GM19240 (cell line): ENCODE data around the gene IL1RAPL1.
"Not testable (repeated sequence)": the region's sequence is repeated elsewhere in the genome, so short reads cannot be mapped to it uniquely, and the experiment has no call there.

Experiments
- DNase-seq: peaks from one replicate; pipeline ENCODE4 v3.0.0; 2011; ENCODE audit warnings: low spot score; ENCODE audit not compliant: insufficient read length

IL1RAPL1 gene

DNA sequence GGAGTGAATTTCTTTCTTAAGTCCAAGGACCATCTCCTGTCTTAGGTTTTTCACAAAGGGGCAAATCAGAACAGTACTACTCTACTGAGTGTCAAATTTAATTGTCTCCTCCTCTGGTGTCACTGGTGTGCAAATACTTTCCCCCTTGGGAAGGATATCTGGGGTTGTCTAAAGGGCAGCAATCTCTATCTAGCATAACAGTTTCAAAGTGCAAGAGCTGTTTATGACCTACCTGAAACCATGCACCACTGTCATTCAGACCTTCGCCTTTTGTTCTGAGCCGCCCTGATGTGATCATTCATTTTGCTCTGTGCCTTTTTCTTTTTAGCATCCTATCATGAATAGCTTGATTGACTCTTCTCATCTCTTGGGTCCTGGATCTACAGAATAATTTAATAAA, 39.3 kb downstream of the IL1RAPL1 start:
- DNase-seq = no peak

DNA sequence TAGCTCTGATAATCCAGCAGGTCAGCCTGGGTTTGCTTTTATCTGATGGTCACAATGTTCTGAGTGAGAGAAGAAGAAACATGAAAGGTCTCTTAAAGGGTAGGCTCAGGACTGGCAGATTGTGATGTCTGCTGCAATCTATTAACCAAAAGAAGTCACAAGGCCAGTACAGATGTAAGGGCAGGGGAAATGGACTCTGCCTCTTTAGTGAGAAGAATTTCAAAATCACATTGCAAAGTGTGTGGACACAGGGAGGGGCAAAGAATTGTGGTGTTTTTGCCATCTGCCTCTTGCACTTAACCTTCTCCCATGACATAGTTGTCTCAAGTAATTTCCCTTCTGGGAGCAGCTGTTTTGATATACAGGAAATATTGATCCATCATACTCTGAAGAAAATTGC, 40.9 kb downstream of the IL1RAPL1 start:
- DNase-seq = no peak

DNA sequence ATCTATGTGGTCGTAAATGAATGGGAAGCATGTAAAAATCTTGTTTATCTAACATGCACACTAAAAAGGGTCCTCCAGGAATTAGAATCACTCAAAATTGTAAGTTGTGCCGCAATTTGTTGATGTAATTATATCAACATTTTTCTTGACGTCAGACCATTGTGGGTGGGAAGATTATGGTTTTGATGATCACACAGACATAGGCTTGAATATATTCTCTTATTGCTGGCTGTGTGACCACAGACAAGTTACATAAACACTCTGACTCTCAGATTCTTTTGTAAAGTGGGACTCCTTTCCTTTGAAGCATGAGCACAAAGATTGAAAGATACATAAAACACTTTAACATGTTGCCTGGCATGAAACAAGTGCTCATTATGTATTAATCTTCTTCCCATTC, 51.5 kb downstream of the IL1RAPL1 start:
- DNase-seq = no peak

DNA sequence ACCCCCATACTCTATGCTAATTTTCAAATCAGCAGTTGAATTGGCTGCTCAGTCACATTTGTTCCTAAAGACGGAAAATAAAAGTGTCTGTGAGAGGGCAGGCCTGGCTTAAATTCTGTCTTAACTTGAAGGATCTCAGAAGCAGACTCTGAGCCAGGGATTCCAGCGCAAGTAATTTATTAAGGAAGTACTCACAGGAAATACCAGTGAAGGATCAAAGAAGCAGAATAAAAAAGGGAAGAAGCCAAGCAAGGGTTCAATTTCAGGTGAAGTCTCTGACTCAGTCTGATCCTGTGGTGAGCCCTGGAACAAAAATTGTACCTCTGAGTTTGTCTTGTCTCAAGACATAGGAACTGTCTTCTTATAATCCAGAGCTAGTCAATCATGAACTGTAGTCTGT, 52.2 kb downstream of the IL1RAPL1 start:
- no peak for DNase-seq

DNA sequence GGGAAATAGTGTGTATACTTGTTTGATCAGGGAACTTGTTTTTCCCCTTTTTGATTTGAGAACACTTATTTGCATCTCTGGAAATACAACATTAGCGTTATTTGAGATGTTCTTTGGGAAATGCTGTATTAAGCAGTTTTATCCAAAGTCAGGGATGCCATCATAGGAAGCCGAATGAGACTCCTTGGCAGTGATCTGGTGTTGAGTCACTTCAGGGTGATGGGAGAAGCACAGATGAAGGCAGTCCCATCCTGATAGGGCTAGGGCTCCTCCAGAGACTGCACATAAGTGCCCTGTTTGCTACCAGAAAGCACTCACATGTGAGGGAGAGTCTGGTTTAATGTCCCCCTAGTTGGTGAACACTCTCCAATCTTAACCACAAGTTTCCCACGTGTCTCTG, 62.3 kb downstream of the IL1RAPL1 start:
- no peak for DNase-seq

DNA sequence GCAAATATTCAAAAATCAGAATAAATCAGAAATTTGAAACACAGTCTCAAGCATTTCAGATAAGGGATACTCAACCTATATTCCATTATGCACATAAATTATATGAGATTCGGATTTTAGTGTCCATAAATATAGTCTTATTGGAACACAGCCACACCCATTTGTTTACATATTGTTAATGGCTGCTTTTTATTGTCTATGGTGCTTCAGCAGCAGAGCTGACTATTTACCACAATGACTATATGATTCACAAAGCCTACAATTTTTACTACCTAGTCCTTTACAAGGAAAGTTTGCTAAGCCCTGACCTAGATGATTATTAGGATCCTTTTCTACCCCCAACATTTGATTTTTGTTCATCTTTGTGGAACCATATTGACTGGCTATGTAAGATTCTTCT, 63.9 kb downstream of the IL1RAPL1 start:
- DNase-seq = no peak

DNA sequence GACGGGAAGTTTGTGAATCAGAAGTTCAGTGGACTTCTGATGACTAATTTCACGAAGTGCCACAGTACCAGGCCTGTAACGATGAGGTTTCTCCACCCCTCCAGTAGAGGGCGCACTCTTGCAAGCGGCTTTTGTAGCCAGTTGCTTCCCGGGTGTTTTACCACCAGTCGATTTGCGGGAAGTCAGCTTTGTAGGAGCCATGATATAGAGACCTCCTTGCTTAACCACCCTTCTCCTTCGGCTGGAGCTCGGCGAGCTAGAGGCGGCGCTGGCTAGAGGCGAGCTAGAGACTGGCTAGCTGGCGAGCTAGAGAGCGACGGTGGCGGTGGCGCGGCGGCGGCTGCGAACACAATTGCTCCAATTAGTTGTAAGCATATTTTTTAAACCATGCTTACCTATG, 72.0 kb downstream of the IL1RAPL1 start:
- DNase-seq = no peak

DNA sequence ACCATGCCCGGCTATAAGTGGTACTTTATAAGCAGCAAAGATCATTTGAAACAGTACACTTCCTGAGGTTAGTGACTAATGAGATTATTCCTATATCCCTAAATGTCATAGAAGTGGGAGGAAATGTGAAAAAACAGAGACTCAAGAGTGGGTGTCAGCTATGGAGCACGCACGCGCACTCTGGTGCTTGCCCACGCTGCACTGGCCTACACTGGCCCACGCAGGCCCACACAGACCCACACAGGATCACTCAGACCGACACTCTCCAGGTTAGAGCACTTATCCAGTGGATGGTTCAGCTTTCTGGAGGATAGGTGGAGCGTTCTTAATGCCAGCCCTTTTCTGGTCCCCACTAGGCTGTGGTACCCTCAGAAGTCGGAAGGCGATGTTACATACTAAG, 78.5 kb downstream of the IL1RAPL1 start:
- DNase-seq = no peak

DNA sequence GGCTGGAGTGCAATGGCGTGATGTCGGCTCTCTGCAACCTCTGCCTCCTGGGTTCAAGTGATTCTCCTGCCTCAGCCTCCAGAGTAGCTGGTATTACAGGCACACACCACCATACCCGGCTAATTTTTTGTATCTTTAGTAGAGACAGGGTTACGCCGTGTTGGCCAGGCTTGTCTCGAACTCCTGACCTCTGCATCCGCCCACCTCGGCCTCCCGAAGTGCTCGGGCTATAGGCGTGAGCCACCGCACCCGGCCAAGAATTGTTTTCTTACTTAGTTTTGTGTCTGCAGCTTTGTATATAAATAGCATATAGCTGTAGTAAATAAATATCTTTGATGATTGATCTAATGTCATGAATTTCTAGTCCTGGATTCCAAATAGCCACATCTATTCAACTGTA, 81.1 kb downstream of the IL1RAPL1 start:
- DNase-seq = no peak

DNA sequence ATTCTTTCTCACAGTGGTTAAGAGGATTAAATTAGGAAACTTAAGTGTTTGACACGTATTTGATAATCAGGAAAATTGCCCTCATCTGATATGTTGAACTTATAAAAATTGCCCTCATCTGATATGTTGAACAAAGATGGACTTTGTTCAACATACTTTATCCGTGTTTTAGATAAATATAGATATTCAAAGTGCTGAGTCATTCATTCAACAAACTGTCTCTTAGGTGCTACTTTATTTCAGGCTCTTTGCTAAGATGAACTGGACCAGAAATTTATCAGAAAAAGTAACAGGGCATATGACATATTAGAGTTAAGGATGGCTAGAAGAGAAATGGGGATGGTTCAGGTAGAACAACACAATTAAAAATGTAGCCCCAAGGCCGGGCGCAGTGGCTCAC, 81.7 kb downstream of the IL1RAPL1 start:
- DNase-seq = no peak

DNA sequence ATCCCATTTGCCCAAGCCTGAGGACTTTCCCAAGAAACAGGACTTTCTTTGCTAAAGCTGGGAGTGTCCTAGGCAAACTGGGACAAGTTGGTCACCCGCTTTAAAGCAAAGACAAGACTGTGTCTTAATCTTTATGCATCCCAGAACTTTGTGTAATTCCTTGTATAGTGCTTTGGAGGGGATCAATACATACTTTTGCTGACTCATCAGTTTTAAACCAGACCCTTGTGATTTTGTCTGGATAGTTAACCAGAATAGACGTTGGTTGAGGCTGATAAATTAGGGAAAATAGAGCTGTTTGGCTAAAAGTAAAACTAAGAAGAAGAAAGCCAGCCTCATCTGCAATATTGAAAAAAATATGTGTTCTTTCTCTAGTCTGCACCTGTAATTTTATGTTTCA, 82.8 kb downstream of the IL1RAPL1 start:
- DNase-seq = no peak

DNA sequence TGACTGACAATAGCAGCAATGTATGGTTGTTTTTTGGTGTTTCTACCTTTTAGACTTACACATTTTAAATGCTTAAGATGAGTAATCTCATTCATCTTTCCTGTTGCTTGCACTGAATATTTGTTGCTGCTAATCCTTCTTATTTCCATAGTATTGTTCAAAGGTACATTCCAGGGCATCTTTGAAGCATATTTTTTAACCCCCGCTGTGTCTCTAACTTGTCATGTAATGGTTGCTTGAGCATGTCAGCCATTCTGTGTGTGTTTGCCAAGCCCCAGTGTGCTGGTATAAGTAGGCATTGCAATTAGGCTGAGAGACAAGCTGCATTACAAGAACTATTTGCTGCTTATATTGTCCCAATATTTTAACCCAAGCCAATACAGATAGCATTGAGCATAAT, 87.9 kb downstream of the IL1RAPL1 start:
- DNase-seq = no peak

DNA sequence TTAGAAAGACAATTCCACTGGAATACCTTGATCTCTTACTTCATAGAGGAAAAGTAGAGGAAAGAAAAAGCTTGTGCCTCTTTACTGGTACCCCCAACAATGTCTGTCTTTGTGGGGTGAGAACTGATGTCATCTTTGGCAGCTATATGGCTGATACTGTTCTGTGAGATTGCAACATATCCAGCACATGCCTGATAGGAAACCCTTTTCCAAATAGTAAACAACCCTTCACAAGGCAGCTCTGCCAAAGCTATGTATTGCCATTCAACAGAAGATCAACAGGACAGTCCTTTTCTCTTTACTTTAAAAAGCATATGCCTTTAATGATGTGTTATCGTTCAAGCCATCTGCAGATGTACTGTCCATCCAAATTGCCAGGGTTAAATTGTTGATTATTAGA, 105.9 kb downstream of the IL1RAPL1 start:
- DNase-seq = no peak

DNA sequence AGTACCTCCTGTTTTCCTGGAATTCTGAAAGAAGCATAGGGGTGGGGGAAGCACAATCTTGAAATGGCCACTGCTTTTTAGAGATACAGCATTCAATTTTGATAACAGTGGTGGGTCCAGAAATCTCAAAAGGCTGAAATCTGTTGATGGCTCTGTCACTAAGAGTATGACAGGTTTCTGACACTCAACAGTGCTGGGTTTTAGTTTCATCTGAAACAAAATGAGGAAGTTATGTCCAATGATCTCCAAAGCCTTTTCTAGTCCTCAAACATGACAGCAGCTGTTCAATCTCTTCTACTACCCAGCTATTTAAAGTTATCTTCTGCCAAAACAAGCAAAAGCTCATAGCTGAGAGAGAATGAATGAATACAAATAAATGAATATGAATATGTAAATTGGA, 110.5 kb downstream of the IL1RAPL1 start:
- DNase-seq = no peak

DNA sequence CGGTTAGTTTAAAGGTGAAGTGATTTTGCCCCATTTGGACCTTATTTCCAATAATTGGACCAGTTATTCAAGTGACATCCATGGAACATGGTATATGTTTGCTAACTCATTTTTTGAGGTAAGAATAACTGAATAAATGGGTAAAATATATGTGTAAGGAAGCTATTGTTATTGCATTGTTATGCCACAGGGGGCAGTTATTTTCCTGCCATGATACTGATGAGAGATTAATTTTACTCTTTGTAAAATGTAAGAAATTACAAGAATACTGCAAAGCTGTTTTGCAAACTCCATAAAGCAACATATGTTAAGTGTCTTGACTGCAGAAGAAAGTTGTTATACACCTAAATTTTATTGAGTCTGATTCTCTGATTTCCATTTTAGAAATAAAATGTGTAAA, 114.0 kb downstream of the IL1RAPL1 start:
- DNase-seq = no peak

DNA sequence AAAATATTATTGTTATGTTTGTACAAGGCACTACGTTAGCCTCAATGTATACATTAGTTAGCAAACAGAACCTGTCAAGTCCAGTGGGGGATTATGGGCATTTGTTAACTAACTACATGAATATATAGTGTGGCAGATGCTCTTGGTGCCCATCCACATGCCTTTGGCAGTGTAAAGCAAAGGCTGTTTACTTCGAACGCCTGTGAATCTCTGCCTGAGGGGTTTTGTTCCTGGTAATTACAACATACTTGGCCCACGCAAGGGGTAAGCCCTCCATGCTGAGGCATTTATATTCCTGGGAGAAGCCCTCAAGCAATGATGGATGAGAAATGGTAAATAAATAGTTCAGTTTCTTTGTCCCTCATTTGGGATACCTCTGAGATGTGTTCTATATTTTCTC, 119.7 kb downstream of the IL1RAPL1 start:
- DNase-seq = no peak

DNA sequence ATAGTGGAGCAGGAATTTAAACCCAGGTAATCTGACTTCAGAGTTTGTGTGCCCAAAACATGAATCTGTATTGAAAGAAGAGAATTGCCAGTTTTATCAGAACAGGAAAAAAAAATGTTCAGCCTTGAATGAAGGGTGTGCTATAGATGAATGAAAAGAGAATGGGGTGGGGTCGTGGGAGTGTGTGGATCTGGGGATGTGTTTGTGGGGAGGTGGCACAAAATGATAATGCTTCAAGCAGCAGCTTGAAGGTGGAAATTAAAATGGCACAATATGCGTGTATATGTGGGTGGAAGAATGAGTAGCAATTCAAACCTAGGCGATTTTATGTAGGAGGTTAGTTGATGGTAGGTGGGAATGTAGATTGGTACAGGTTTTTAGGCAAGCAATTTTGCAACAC, 122.2 kb downstream of the IL1RAPL1 start:
- DNase-seq = no peak

DNA sequence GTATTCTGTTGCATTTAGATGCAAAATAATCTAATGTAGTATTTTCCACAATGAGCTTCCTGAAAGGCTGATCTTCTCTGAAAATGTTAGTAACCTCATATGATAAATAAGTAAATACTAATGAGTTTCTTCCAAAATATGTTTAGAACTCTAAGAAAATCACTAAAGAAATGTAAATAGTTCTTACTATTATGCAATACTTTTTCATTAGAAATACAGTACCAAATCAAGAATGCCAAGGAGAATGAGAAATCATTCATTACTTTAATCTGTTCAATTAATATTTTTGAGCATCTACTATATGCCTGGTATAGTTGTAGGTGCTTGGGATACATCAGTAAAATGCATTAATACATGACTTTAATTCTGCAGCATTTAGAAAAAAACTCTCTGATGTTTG, 130.6 kb downstream of the IL1RAPL1 start:
- DNase-seq = no peak

DNA sequence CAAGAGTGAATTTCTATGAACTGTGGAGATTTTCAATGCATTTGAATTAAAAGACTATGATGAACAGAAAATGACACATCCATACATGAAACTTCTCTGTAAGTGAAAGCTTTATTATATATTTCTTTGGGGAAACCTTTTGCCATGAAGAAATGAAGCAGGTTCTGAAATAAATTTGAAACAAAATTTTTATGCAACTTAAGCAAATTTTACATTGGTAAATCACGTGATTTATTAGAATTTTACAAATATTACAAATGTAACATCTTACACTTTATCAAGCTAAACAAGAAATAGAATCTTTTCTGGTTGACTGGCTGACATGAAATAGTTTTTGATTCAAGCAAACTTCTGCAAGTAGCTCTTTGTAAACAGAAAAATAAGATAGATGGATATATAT, 131.2 kb downstream of the IL1RAPL1 start:
- no peak for DNase-seq

DNA sequence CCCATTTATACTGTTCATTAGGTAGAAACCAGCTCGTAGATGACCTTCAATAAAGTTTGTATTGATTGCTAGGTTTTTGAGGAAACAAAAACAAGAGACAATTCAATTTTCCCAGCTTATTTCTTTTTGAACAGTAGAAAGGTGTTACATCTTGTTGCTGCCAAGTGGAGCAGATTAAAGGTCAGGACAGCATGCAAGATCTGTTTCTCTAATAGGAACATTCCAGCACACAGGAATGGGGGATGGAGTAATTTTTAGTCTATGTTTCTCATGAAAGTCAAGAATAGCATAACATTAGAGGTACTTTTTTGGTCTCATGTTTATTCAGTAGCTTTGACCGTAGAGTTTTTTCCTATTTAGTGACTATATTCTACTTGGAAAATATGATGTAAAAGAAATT, 132.4 kb downstream of the IL1RAPL1 start:
- no peak for DNase-seq

DNA sequence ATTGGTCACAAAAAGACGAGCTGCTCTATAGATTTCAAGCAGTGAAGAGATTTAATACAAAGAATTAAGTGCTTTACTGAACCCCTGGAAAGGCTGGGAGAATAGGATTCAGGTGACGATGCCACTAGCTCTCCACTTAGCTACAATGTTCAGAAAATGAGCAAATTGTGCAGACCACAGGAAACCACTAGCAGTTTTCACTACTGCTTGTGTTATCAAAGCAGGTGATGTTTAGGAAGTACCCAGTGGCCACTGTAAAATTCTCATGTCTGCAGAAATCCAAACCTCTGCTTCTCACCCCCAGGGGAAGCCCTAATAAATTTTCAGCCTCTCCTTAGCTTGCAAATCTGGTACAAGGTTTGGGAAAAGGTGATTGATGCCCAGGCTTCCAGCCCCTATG, 165.1 kb downstream of the IL1RAPL1 start:
- DNase-seq = no peak

DNA sequence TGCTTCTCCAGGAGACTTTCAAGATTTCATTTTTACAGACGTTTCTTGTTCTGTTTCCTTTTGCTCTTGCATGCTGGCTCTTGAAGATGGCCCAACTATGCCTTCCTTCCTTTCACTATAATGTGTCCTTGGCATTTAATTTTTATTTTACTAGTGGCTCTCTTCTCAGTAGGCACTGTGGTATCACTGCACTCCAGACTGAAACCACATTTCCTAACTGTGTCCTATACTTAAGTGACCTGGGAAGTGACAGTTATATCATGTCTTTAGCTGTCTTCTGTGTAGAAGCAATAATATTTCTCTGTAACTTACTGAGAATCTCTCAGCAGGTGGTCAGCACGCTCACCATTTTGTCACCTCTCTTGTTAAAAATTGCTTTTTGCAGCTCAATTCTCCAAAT, 168.9 kb downstream of the IL1RAPL1 start:
- DNase-seq = no peak

DNA sequence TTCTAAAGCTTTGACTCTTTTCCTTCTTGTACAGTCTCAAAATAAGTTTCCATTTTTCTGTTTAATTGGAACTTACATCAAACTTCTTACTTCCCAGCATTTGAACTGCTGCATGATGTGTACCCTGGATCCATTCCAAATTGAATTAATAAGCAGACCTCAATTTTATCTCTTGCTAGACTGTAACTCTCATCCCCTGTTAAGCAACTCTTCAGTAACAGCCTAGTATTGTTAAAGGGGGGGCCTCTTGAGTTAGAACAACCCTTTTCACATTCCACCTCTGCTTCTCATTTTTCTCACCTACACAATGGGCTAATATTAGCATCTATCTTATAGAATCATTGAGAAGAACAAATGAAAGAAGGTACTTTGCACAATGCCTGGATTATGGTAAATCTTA, 169.4 kb downstream of the IL1RAPL1 start:
- no peak for DNase-seq

DNA sequence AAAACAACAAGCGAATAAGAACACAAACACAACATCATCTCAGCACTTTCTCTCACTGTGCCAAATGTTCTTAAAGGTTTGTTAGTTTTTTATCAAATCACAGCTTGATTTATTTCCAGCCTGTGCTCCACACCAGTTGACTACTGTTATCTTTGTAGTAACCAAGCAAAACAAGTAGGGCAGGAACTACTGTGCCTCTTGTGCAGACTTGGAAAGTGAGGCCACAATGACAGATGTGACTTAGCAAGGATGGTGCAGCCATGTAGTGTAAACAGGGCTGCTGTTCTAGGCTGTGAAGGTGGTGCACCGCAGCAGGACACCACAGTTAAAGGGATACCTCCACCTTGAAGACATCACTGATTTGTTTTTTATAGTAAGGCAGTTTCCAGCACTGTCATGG, 170.0 kb downstream of the IL1RAPL1 start:
- no peak for DNase-seq

DNA sequence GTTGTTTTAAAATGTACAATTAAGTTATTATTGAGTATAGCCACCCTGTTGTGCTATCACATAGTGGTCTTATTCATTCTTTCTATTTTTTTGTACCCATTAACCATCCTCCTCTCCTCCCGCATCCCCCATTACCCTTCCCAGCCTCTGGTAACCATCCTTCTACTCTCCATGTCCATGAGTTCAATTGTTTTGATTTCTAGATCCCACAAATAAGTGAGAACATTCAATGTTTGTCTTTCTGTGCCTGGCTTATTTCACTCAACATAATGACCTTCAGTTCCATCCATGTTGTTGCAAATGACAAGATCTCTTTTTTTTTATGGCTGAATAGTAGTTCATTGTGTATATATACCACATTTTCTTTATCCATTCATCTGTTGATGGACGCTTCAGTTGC, 179.3 kb downstream of the IL1RAPL1 start:
- DNase-seq = not testable (repeated sequence)
